Left lung (tissue), 10 donors: ENCODE measurements around the gene OPHN1. TPM values are rescaled to one million over a fixed set of nuclear protein-coding genes. Genes with fewer than 3 reads are reported as not detected.

Experiments
- ATAC-seq: fragments of 200-7000 bp; cut with Tn5 transposase; one replicate; pipeline ENCODE4 v1.9.1; 2020; ENCODE audit warnings: moderate library complexity
- DNase-seq, 4 donors: peaks; one replicate each; pipeline ENCODE4 v3.0.0-alpha.2; 2013 to 2020
- H3K27ac ChIP-seq, 2 donors: fragments of 200-600 bp; sonication (generic) in 1 of 2; one replicate each; pipeline versions ENCODE4 v1.5.0 to v1.8.0; 2020 to 2021
- H3K27me3 ChIP-seq, 2 donors: fragments of 200-600 bp; sonication (generic) in 1 of 2; one replicate each; pipeline versions ENCODE4 v1.5.0 to v1.8.0; 2020 to 2021
- H3K36me3 ChIP-seq, 2 donors: fragments of 200-600 bp; sonication (generic) in 1 of 2; one replicate each; pipeline versions ENCODE4 v1.5.0 to v1.8.0; 2020 to 2021
- H3K4me1 ChIP-seq, 2 donors: fragments of 200-600 bp; one replicate each; pipeline ENCODE4 v1.8.0; 2021
- H3K4me3 ChIP-seq, 2 donors: fragments of 200-600 bp; sonication (generic) in 1 of 2; one replicate each; pipeline versions ENCODE4 v1.5.0 to v1.8.0; 2020 to 2021; ENCODE audit warnings: mild to moderate bottlenecking in 1 of 2
- H3K9me3 ChIP-seq, 2 donors: fragments of 200-600 bp; sonication (generic) in 1 of 2; one replicate each; pipeline versions ENCODE4 v1.5.0 to v1.8.0; 2020 to 2021
- intact Hi-C, 2 donors: fragments of 100-400 bp; cut with DNase I; formaldehyde crosslinking; loops; one replicate each; pipeline versions ENCODE4 v1.11.2 to v1.14.2; 2022
- polyA plus RNA-seq, 6 donors: library from polyadenylated mRNA; unstranded; fragments of 120-200 nt; gene quantifications; one replicate each; pipeline ENCODE4 v1.2.1, GENCODE V29; 2013; ENCODE audit not compliant: insufficient read length in 6 of 6
- total RNA-seq, 2 donors: library from RNA; stranded (reverse); fragmentation: NEBNext Ultra II Directional; extraction: Animal tissue kit (Norgen Biotek cat#: 25700); gene quantifications; one replicate each; pipeline ENCODE4 v1.2.1, GENCODE V29; 2021
- TF ChIP-seq, protein P1 (sequence below), 2 donors: fragments of 200-600 bp; sonication (generic) in 1 of 2; IDR thresholded peaks; one replicate each; pipeline versions ENCODE4 v1.5.0 to v1.8.0; 2021; ENCODE audit warnings: antibody characterized with exemption in 2 of 2
- donor health status: DM: no; HTN: yes; CAD: no.
- donor health status: DM: no; HTN: no; CAD: no.

The OPHN1 gene
- total and polyA plus RNA-seq, 8 donors: 6.8 to 13.5 (median 11.3) TPM

GRCh38 chrX:68413254-68413653 is 20.0 kb downstream of the OPHN1 start:
- intact Hi-C loops: no loop called here
- Histone ChIP-seq H3K36me3 (no peaks in the 10 kb centered on the region), H3K4me1 (peaks cover 0 to 16% of the 10 kb centered on the region in 2 donors), H3K27me3 (no peaks in the 10 kb centered on the region), H3K27ac (no peak overlapping the region), H3K9me3 (no peaks in the 10 kb centered on the region), H3K4me3 (no peak overlapping the region)
- ATAC-seq: no peak
- TF ChIP-seq, protein P1, sequence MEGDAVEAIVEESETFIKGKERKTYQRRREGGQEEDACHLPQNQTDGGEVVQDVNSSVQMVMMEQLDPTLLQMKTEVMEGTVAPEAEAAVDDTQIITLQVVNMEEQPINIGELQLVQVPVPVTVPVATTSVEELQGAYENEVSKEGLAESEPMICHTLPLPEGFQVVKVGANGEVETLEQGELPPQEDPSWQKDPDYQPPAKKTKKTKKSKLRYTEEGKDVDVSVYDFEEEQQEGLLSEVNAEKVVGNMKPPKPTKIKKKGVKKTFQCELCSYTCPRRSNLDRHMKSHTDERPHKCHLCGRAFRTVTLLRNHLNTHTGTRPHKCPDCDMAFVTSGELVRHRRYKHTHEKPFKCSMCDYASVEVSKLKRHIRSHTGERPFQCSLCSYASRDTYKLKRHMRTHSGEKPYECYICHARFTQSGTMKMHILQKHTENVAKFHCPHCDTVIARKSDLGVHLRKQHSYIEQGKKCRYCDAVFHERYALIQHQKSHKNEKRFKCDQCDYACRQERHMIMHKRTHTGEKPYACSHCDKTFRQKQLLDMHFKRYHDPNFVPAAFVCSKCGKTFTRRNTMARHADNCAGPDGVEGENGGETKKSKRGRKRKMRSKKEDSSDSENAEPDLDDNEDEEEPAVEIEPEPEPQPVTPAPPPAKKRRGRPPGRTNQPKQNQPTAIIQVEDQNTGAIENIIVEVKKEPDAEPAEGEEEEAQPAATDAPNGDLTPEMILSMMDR (IDR thresholded peaks at IDR 0.05): no peak
- DNase-seq: no peak

DNA sequence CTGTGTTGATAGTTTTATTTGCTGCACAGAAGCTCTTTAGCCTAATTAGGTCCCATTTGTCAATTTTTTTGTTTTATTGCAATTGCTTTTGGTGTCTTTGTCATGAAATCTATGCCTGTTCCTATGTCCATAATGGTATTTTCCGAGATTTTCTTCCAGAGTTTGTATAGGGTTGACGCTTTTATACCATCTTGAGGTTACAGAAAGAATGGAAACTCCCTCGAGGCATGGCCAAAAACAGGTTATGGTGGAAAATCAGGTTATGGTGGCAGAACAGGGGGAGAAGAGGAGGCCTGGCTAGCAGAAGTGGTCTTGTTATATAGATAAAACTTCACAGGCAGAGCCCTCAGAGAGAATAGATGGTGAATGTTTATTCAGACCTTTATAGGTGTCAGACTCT is 21.6 kb downstream of the OPHN1 start:
- no peak for DNase-seq
- Histone ChIP-seq H3K36me3 (no peaks in the 10 kb centered on the region), H3K9me3 (no peaks in the 10 kb centered on the region), H3K4me3 (no peak overlapping the region), H3K4me1 (peaks cover 0 to 16% of the 10 kb centered on the region in 2 donors), H3K27ac (no peak overlapping the region), H3K27me3 (no peaks in the 10 kb centered on the region)
- no peak for ATAC-seq
- intact Hi-C loops: no loop called here
- TF ChIP-seq, protein P1 (IDR thresholded peaks at IDR 0.05): no peak

- Histone ChIP-seq H3K36me3 (no peaks in the 10 kb centered on the region), H3K4me3 (no peak overlapping the region), H3K4me1 (peaks cover 0 to 4% of the 10 kb centered on the region in 2 donors), H3K9me3 (no peaks in the 10 kb centered on the region), H3K27me3 (no peaks in the 10 kb centered on the region), H3K27ac (no peak overlapping the region)
- ATAC-seq (no peak), DNase-seq (no peak)
- intact Hi-C loops: no loop called here
- TF ChIP-seq, protein P1 (IDR thresholded peaks at IDR 0.05): no peak
These were observed 24.1 kb downstream of the OPHN1 start for GRCh38 chrX:68409194-68409593.

GRCh38 chrX:68403522-68403921 is 29.8 kb downstream of the OPHN1 start:
- Histone ChIP-seq H3K27me3 (no peaks in the 10 kb centered on the region), H3K36me3 (no peaks in the 10 kb centered on the region), H3K27ac (no peak overlapping the region), H3K4me1 (no peaks in the 10 kb centered on the region), H3K4me3 (no peak overlapping the region), H3K9me3 (no peaks in the 10 kb centered on the region)
- TF ChIP-seq, protein P1 (IDR thresholded peaks at IDR 0.05): no peak
- ATAC-seq (no peak), DNase-seq (no peak)
- intact Hi-C loops: no loop called here

- H3K27ac ChIP-seq: no peak overlapping the region
- H3K9me3 ChIP-seq: no peaks in the 10 kb centered on the region
- H3K36me3 ChIP-seq: no peaks in the 10 kb centered on the region
- no peaks in the 10 kb centered on the region for H3K4me1 ChIP-seq
- intact Hi-C loops: no loop called here
- no peaks in the 10 kb centered on the region for H3K27me3 ChIP-seq
- no peak overlapping the region for H3K4me3 ChIP-seq
- ATAC-seq: no peak
- no peak for DNase-seq
- TF ChIP-seq, protein P1 (IDR thresholded peaks at IDR 0.05): no peak
These were observed 30.3 kb downstream of the OPHN1 start for GRCh38 chrX:68403038-68403437.
